NCI-H2029 treated with DMSO at 0.1 percent for 48 hours (cell line): ENCODE results near the gene XXYLT1.
"Not testable (repeated sequence)": the region's sequence is repeated elsewhere in the genome, so short reads cannot be mapped to it uniquely, and the experiment has no call there.

Experiments
- DNase-seq: peaks from one replicate; lab custom pipeline; 2025; lab: John Stamatoyannopoulos, UW

Gene XXYLT1

DNA sequence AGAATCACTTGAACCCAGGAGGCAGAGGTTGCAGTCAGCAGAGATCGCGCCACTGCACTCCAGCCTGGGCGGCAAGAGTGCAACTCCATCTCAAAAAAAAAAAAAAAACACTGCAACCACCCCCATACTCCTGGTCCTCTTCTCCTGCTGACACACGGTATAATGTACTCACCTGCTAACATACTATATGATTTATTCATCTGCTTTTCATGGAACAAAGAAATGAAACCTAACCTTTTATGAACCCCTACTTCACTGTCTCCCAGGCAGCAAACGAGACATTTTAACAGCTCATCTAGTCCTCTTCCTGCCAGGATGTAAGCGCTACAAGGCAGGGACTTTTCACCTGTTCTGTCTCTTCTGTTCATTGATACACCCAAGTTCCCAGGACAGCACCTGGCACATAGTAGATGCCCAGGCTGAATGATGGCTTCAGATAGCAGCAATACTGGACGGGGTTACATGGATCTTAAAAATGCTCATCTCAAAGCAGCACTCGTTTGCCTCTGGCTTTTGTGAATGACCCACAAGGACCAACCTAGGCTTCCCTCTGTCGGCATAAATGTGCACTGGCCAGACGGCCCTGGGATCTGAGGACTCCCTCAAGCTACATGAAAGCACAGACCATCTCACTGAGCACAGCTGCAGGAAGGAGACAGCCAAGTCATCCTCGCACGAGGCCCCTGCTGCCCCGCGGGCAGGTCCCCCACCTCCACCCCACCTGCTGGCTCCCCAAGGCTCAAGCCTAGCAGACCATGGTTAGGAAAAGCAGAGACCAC is 20.3 kb downstream of the XXYLT1 start:
- peak; percentile 60 for DNase-seq

DNA sequence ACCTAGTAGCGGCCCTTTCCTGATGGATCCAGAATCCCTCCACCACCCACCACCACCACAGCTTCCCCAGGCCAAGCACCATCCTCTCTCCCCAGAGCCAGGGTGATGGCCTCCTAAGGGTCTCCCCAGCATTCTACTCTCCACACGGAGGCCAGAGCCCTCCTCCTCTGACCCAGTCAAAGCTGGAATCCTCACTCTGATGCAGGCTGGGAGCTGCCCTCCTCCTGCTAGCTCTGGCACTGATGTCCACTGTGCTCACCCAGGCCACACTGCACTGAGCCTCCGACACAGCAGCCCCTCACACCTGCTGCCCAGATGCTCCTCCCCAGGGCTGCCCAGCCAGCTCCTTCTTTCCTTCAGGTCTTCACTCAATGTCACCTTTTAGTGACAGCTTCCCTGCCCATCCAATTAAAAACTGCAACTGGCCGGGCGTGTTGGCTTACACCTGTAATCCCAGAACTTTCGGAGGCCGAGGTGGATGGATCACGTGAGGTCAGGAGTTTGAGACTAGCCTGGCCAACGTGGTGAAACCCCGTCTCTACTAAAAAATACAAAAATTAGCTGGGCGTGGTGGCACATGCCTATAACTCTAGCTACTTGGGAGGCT is 21.0 kb downstream of the XXYLT1 start:
- no peak for DNase-seq

DNA sequence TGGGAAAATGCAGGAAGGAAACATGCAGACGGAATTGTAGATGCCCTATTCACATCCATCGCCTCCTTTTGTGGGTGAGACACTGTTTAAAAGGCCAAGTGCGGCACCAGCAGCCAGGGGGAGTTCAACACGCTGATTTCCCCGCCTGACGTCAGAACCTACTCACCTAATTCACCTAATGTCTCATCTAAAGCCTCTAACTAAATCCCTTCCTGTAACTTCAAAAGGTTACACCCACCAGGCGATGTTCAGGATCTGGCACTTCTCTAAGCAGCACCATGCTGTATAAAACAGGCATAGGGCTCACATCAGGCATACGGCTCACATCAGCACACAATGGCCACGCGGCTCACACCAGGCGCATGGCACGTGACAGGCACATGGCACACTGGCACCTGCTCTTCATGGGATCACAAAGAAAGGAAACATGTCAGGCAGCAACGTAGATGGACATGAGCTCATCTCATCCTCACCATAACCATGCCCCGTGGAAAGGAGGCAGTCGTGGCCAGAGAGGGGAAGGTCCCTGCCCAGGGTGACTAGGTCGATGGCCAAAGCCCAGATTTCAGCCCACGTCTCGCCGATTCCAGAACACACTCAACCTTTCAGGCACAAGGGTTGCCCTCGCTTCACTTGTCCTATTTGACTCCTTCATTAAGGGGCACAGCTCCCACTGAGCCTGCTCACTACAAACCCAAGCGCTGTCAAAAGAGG is 21.7 kb downstream of the XXYLT1 start:
- DNase-seq = no peak

DNA sequence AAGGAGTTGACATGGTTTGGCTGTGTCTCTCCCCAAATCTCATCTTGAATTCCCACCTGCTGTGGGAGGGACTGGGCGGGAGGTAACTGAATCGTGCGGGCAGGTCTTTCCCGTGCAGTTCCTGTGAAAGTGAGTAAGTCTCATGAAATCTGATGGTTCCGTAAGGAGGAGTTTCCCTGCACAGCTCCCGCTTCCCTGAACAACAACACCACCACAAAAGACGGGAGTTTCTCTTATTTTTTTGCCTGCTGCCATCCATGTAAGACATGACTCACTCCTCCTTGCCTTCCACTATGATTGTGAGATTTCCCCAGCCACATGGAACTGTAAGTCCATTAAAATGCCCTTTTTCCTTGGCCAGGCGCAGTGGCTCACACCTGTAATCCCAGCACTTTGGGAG is 22.7 kb downstream of the XXYLT1 start:
- DNase-seq = no peak

GRCh38 chr3:195247863-195248189 is 23.1 kb downstream of the XXYLT1 start:
- DNase-seq = no peak

DNA sequence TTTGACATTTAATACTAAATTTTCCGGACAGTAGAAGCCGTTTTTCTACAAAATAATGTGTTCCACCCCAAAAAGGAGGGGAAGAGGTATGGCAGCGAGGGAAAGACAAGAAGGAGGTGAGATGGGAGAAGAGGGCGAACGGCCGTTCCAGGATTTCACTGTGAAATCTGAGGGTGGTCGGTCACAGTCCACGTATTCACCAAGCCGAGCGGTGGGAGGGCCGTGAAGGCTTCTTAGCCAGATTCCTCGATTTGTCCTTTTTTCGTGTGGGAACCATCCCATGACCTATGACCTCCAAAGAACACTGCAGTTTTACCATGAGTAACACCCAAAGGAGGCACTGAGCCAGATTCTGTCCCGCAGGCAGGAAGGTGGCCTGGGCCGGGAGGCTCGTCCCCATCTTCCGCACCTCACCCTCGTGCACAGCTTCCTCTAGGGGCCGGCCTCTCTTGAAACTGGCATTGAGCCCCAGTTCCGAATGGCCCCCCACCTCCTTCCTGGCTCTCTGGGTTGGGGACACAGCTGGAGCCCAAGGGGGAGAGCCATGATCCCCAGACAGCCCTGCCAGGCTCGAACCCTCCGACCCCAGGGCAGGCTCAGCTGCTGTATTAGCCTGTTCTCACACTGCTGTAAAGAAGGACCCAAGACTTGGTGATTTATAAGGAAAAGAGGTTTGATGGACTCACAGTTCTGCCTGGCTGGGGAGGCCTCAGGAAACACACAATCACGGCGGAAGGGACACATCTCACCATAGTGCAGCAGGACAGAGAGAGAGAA is 23.7 kb downstream of the XXYLT1 start:
- DNase-seq = no peak

DNA sequence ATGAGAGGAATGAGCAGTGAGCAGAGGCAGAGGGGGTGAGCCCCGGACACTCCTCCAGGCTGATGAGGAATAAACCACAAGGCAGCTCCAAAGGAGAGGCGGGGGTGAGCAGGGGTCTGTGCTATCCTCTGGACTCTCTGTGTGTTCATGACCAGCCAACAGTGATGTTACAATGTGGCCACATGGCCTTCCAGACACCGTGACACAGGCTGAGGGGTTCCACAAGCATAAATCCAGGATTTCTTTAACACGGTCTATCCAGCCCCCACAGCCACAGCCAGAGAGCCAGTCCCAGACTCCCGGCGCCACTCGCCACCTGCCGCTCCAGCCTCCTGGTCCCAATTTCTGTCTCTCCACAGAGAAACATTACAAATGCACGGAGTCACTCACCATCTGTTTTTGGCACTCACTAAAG is 24.4 kb downstream of the XXYLT1 start:
- no peak for DNase-seq

DNA sequence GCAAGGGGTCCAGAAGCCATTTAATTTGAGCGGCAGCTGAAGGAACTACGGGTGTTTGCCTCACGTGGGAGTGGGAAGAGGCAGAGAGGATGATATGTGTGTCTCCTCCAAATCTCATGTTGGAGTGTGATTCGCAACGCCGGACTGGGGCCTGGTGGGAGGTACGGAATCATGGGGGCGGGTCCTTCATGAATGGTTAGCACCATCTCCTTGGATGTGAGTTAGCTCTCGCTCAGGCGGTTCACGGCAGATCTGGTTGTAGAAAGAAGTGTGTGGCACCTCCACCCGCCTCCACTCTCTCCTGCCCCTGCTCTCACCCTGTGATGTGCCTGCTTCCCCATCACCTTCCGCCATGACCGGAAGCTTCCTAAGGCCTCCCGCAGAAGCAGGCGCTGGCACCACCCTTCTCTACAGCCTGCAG is 25.4 kb downstream of the XXYLT1 start:
- DNase-seq = no peak

- no peak for DNase-seq
Observed at GRCh38 chr3:195241592-195242355, 29.2 kb downstream of the XXYLT1 start.

DNA sequence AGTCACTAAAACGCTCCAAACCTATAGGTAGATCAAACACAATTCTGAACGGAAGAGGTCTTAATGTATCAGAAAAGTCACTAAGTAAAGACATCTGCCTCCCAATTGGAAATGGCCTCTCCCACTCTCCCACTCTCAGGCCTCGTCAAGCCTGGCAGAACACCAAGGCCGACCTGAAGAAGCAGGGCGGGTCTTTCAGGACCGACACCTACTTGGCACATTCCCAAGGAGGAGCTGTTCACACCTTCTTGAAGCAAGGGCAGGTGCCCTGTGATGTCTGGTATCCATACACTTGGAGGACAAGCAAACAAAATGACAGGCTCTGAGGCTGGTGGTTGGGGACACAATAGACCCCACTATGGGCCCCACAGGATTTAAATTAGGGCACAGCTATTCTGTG is 30.0 kb downstream of the XXYLT1 start:
- DNase-seq = no peak

DNA sequence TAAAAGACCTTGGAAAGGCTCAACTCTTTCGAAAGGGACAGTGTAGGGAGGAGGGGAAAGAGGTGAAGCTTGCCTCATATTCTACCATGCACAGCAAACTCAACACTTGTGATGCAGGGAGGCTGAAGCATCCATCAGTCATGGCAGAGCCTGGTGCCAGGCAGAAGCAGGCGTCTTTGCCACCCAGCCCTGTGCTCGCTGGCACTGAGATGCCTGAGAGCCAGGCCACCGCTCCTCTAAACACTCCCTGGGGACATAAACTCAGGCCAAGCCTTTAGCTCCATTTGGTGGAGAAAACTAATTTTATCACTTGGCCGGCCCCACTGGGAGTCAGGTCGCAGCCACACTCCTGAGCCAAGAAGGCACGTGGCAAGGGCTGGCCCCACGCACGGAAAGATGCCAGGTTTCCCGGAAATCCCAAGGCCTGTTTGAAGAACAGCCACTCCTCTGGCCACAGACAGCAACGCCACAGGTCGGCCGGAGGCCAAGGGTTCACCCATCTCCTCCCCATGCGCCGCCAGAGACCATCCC is 30.7 kb downstream of the XXYLT1 start:
- DNase-seq = no peak

DNA sequence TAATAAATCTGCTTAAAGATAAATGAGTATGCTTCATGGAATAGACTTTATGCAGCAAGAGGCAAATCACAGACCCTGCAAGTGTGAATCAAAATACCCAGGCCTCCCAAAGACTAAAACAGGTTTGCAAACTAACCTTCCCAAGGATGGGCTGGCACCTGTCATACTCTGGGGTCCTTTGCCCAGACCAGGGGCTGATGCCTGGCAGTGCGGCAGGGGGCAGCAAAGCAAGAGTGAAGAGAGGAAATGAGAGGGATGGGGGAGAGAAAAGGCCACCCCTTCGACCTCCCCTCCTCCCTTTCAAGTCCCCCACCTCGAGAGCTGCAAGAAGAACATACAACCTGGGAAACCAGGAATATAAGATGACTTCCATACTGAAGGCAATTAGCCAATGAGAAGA is 31.8 kb downstream of the XXYLT1 start:
- DNase-seq = no peak

DNA sequence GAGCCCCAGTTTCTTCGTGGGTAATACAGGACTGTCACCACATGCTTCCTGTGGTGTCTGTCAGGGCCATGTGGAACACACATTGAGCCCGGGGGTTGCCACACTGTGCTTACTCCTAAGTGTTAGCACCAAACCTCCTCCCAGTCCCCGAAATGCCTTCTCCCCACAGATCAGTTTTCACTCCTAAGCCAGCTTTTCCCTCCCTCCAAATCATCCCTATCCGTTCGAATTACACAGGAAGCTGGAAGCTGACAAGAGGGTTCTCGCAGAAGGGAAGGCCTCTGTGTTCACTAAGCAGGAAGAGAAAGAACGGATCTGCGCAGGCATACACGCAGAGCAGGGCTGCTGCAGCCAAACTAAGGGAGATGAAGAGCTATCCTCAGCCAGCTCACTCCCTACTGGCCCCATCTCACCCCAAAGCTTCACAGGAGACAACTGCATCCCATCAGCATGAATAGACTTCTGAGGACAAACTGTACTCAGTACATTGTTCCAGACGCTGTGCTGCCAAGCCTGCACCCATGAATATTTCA is 32.3 kb downstream of the XXYLT1 start:
- DNase-seq = no peak

DNA sequence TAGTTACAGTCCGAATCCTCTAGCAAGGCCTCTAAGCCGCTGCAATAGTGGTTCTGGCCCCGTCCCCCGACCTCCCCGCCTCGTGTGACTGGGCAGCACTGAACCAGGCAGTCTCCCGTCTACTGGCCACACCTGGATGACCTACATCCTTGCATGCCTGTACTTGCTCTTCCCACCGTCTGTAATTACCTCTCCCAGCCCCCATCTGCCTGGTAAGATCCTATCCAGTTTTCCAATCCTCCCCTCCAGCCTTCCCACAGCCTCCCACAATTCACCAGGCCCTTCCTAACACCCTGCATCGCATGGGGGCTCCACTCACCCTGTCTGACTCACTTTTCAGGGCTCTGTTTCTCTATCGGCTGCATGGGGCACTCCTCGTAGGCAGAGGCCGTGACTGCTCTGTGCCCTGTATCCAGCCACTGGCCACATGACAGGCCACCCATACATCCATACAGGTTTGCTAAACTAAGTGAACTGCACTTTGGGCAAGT is 32.8 kb downstream of the XXYLT1 start:
- DNase-seq = no peak

DNA sequence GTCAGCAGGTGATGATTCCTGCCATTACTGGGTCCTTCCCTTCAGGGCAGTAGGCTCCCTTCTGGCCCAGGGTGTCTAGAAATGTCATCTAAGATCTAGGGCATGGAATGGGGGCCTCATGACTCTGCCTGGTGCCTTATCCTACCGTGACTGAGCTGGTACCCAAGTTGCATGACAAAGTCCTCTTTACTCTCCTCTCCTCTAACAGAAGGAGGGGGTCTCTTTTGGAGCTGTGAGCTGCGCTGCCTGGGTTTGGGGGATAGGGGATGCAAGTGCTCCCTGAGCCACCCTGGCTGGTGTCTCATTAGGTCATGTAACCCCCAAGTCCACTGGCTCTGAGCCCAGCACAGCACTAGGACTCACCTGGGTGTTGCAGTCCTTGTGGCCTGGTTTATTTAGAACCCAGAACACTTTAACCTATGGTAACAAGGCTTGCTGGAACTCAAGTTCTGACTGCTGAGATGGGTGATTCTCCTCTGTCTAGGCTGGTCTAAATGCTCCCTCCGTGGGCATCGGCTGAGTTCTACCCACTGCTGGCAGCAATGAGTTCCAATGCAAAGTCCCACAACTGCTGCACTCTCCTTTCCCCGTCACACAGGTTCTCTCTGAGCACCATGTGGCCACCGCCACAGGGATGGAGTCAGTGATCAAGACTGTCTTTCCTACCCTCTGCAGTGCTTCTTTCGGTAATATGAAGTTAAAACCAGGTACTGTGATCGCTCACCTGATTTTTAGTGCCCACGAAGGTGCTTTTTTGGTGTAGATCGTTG is 34.0 kb downstream of the XXYLT1 start:
- no peak for DNase-seq

- DNase-seq = no peak
Observed at GRCh38 chr3:195236076-195236798, 34.7 kb downstream of the XXYLT1 start.

DNA sequence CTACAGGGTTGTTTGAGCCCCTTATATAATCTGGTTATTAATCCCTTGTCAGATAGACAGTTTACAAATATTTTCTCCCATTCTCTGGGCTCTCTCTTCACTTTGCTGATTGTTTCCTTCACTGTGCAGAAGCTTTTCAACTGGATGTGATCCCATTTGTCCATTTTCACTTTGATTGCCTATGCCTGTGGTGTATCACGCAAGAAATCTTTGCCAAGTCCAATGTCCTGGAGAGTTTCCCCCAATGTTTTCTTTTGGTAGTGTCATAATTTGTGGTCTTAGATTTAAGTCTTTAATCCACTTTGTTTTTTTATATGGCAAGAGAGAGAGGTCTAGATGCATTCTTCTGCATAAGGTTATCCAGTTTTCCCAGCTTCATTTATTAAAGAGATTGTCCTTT is 40.7 kb downstream of the XXYLT1 start:
- no peak for DNase-seq

- not testable (repeated sequence) for DNase-seq
Observed at GRCh38 chr3:195228886-195229285, 42.1 kb downstream of the XXYLT1 start.

DNA sequence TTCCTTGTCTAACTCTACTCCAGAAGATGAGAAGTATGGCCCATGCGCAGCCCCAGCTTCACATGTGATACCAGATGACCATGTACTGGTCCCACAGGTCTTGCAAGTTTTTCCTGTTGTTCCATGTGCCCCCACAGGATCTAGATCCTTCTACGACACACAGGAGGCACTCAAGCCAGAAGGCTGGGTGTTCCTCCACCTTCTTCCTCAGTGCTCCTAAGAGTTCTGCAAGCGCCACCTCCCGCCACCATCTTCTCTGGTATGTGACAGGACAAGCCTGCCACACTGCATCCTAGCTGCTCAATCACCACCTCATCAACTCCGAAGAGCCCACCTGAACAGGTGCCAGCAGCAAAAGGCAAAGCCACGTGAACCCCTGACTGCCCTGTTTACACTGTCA is 43.1 kb downstream of the XXYLT1 start:
- peak; percentile 42 for DNase-seq
